Activated CD8-positive, alpha-beta T cell treated with anti-CD3 and anti-CD28 coated beads, Interleukin-2, amount 10 ng/mL, durations not matched to agents 7 days and 5 days (primary cell): ENCODE data around the gene STXBP5L. TPM values are rescaled to one million over a fixed set of nuclear protein-coding genes. Genes with fewer than 3 reads are reported as not detected.

Source experiments
- ATAC-seq: fragments of 150-1000 bp; cut with Tn5 transposase; one replicate; pipeline ENCODE4 v1.10.0; 2021; ENCODE audit warnings: moderate library complexity
- CTCF ChIA-PET: fragments of 350-600 bp; sonication (Branson Sonifier 250); formaldehyde crosslinking; loops from one replicate; lab custom pipeline; 2021; ENCODE audit warnings: antibody characterized with exemption; lab: Charles Lee
- POLR2A ChIA-PET: fragments of 350-600 bp; sonication (Branson Sonifier 250); formaldehyde crosslinking; loops from one replicate; lab custom pipeline; 2021; ENCODE audit warnings: antibody characterized with exemption; lab: Charles Lee
- DNase-seq: peaks from one replicate; pipeline ENCODE4 v3.0.0-alpha.2; 2020
- H3K27ac Mint-ChIP-seq: one replicate; pipeline ENCODE4 v1.8.0; 2021; ENCODE audit warnings: mild to moderate bottlenecking, mixed read lengths
- H3K27me3 Mint-ChIP-seq: one replicate; pipeline ENCODE4 v1.8.0; 2021; ENCODE audit warnings: low read depth, mixed read lengths
- H3K36me3 Mint-ChIP-seq: one replicate; pipeline ENCODE4 v1.8.0; 2021; ENCODE audit warnings: low read depth, mixed read lengths
- H3K4me1 Mint-ChIP-seq: one replicate; pipeline ENCODE4 v1.8.0; 2021; ENCODE audit warnings: low read depth, mixed read lengths
- H3K4me3 Mint-ChIP-seq: one replicate; pipeline ENCODE4 v1.8.0; 2021; ENCODE audit warnings: mild to moderate bottlenecking, mixed read lengths
- H3K9me3 Mint-ChIP-seq: one replicate; pipeline ENCODE4 v1.8.0; 2022; ENCODE audit warnings: mixed read lengths; ENCODE audit not compliant: insufficient read depth
- total RNA-seq, 2 experiments: library from RNA; stranded (reverse); gene quantifications; one replicate each; pipeline ENCODE4 v1.2.3, GENCODE V29; 2021

STXBP5L gene
- total RNA-seq, 2 experiments from 2014 or later = not detected

- H3K4me1 Mint-ChIP-seq = peaks cover 16% of the 10 kb centered on the region
- ChIA-PET CTCF (no interaction called here), POLR2A (no interaction called here)
- ATAC-seq (no peak), DNase-seq (no peak)
- H3K27ac Mint-ChIP-seq = no peak overlapping the region
- H3K27me3 Mint-ChIP-seq = peaks cover 38% of the 10 kb centered on the region
- no peaks in the 10 kb centered on the region for H3K9me3 Mint-ChIP-seq
- no peaks in the 10 kb centered on the region for H3K36me3 Mint-ChIP-seq
- H3K4me3 Mint-ChIP-seq = no peak overlapping the region
These were observed 1.5 kb downstream of the STXBP5L start for GRCh38 chr3:120909602-120909878.

- CTCF ChIA-PET = no interaction called here
- POLR2A ChIA-PET = no interaction called here
- H3K27me3 Mint-ChIP-seq = no peaks in the 10 kb centered on the region
- peaks cover 15% of the 10 kb centered on the region for H3K9me3 Mint-ChIP-seq
- ATAC-seq = no peak
- DNase-seq = no peak
- H3K4me1 Mint-ChIP-seq = no peaks in the 10 kb centered on the region
- H3K4me3 Mint-ChIP-seq = no peak overlapping the region
- H3K27ac Mint-ChIP-seq = no peak overlapping the region
- H3K36me3 Mint-ChIP-seq = no peaks in the 10 kb centered on the region
These were observed 18.1 kb downstream of the STXBP5L start for GRCh38 chr3:120926146-120926545.

- Mint-ChIP-seq H3K4me1 (no peaks in the 10 kb centered on the region), H3K27me3 (no peaks in the 10 kb centered on the region), H3K4me3 (no peak overlapping the region), H3K36me3 (no peaks in the 10 kb centered on the region), H3K9me3 (peaks cover 15% of the 10 kb centered on the region), H3K27ac (no peak overlapping the region)
- CTCF ChIA-PET = no interaction called here
- no peak for ATAC-seq
- POLR2A ChIA-PET = no interaction called here
- no peak for DNase-seq
These were observed 21.0 kb downstream of the STXBP5L start for GRCh38 chr3:120928991-120929390.

GRCh38 chr3:120931593-120931992 lies 23.6 kb downstream of the STXBP5L start:
- Mint-ChIP-seq H3K36me3 (no peaks in the 10 kb centered on the region), H3K27me3 (no peaks in the 10 kb centered on the region), H3K9me3 (peaks cover 10% of the 10 kb centered on the region), H3K27ac (no peak overlapping the region), H3K4me1 (no peaks in the 10 kb centered on the region), H3K4me3 (no peak overlapping the region)
- CTCF ChIA-PET = no interaction called here
- POLR2A ChIA-PET = no interaction called here
- DNase-seq = no peak
- ATAC-seq = no peak

- Mint-ChIP-seq H3K4me3 (no peak overlapping the region), H3K27ac (no peak overlapping the region), H3K4me1 (no peaks in the 10 kb centered on the region), H3K36me3 (no peaks in the 10 kb centered on the region), H3K9me3 (no peaks in the 10 kb centered on the region), H3K27me3 (no peaks in the 10 kb centered on the region)
- no peak for DNase-seq
- POLR2A ChIA-PET = no interaction called here
- no peak for ATAC-seq
- CTCF ChIA-PET = no interaction called here
These were observed 48.1 kb downstream of the STXBP5L start for GRCh38 chr3:120956143-120956542.

- H3K4me3 Mint-ChIP-seq = no peak overlapping the region
- DNase-seq (no peak), ATAC-seq (no peak)
- H3K27me3 Mint-ChIP-seq = no peaks in the 10 kb centered on the region
- H3K27ac Mint-ChIP-seq = no peak overlapping the region
- no peaks in the 10 kb centered on the region for H3K4me1 Mint-ChIP-seq
- POLR2A ChIA-PET = no interaction called here
- H3K9me3 Mint-ChIP-seq = no peaks in the 10 kb centered on the region
- CTCF ChIA-PET = no interaction called here
- no peaks in the 10 kb centered on the region for H3K36me3 Mint-ChIP-seq
These were observed 74.8 kb downstream of the STXBP5L start for GRCh38 chr3:120982608-120983320.

- POLR2A ChIA-PET = no interaction called here
- no peaks in the 10 kb centered on the region for H3K4me1 Mint-ChIP-seq
- ATAC-seq (no peak), DNase-seq (no peak)
- no peaks in the 10 kb centered on the region for H3K36me3 Mint-ChIP-seq
- H3K4me3 Mint-ChIP-seq = no peak overlapping the region
- no peaks in the 10 kb centered on the region for H3K9me3 Mint-ChIP-seq
- no peaks in the 10 kb centered on the region for H3K27me3 Mint-ChIP-seq
- CTCF ChIA-PET = no interaction called here
- H3K27ac Mint-ChIP-seq = no peak overlapping the region
These were observed 75.3 kb downstream of the STXBP5L start for GRCh38 chr3:120983321-120983665.

- Mint-ChIP-seq H3K27ac (no peak overlapping the region), H3K4me1 (no peaks in the 10 kb centered on the region), H3K27me3 (no peaks in the 10 kb centered on the region), H3K9me3 (no peaks in the 10 kb centered on the region), H3K36me3 (no peaks in the 10 kb centered on the region), H3K4me3 (no peak overlapping the region)
- ChIA-PET POLR2A (no interaction called here), CTCF (no interaction called here)
- DNase-seq (no peak), ATAC-seq (no peak)
These were observed 75.8 kb downstream of the STXBP5L start for GRCh38 chr3:120983841-120984240.

- CTCF ChIA-PET = no interaction called here
- H3K27ac Mint-ChIP-seq = no peak overlapping the region
- H3K36me3 Mint-ChIP-seq = no peaks in the 10 kb centered on the region
- DNase-seq (no peak), ATAC-seq (no peak)
- H3K4me1 Mint-ChIP-seq = no peaks in the 10 kb centered on the region
- no peaks in the 10 kb centered on the region for H3K9me3 Mint-ChIP-seq
- no peak overlapping the region for H3K4me3 Mint-ChIP-seq
- POLR2A ChIA-PET = no interaction called here
- no peaks in the 10 kb centered on the region for H3K27me3 Mint-ChIP-seq
These were observed 77.2 kb downstream of the STXBP5L start for GRCh38 chr3:120985242-120985641.

- Mint-ChIP-seq H3K27me3 (no peaks in the 10 kb centered on the region), H3K27ac (no peak overlapping the region), H3K4me1 (no peaks in the 10 kb centered on the region), H3K4me3 (no peak overlapping the region), H3K9me3 (no peaks in the 10 kb centered on the region), H3K36me3 (no peaks in the 10 kb centered on the region)
- ATAC-seq (no peak), DNase-seq (no peak)
- ChIA-PET POLR2A (no interaction called here), CTCF (no interaction called here)
These were observed 81.0 kb downstream of the STXBP5L start for GRCh38 chr3:120988994-120989393.

GRCh38 chr3:121018917-121019321 lies 110.9 kb downstream of the STXBP5L start:
- Mint-ChIP-seq H3K4me1 (no peaks in the 10 kb centered on the region), H3K4me3 (no peak overlapping the region), H3K36me3 (no peaks in the 10 kb centered on the region), H3K27ac (no peak overlapping the region), H3K27me3 (no peaks in the 10 kb centered on the region), H3K9me3 (peaks cover 6% of the 10 kb centered on the region)
- POLR2A ChIA-PET = no interaction called here
- DNase-seq (no peak), ATAC-seq (no peak)
- CTCF ChIA-PET = no interaction called here

GRCh38 chr3:121063628-121064027 lies 155.6 kb downstream of the STXBP5L start:
- POLR2A ChIA-PET = no interaction called here
- Mint-ChIP-seq H3K4me3 (no peak overlapping the region), H3K9me3 (no peaks in the 10 kb centered on the region), H3K27me3 (no peaks in the 10 kb centered on the region), H3K4me1 (no peaks in the 10 kb centered on the region), H3K36me3 (no peaks in the 10 kb centered on the region), H3K27ac (no peak overlapping the region)
- CTCF ChIA-PET = no interaction called here
- DNase-seq (no peak), ATAC-seq (no peak)

- Mint-ChIP-seq H3K9me3 (no peaks in the 10 kb centered on the region), H3K36me3 (no peaks in the 10 kb centered on the region), H3K27ac (no peak overlapping the region), H3K4me3 (no peak overlapping the region), H3K27me3 (no peaks in the 10 kb centered on the region), H3K4me1 (no peaks in the 10 kb centered on the region)
- ChIA-PET POLR2A (no interaction called here), CTCF (no interaction called here)
- ATAC-seq (no peak), DNase-seq (no peak)
These were observed 156.1 kb downstream of the STXBP5L start for GRCh38 chr3:121064121-121064520.
